Kidney epithelial cell (primary cell): Measurements from ENCODE around the gene ABCA13. TPM values are rescaled to one million over a fixed set of nuclear protein-coding genes. Genes with fewer than 3 reads are reported as not detected.
A peak's percentile ranks its signal among the peaks of the same experiment; 100 is the strongest.
"Not testable (repeated sequence)": the region's sequence is repeated elsewhere in the genome, so short reads cannot be mapped to it uniquely, and the experiment has no call there.

Experiments
- DNase-seq: peaks from one replicate; pipeline ENCODE4 v3.0.0-alpha.2; 2010; ENCODE audit warnings: low read depth
- H3K27me3 ChIP-seq: 2 replicates; pipeline ENCODE4 v1.6.0; 2011; ENCODE audit warnings: low read length; ENCODE audit not compliant: control insufficient read depth, insufficient read depth
- H3K36me3 ChIP-seq: 2 replicates; pipeline ENCODE4 v1.5.1; 2011; ENCODE audit warnings: low read length; ENCODE audit not compliant: control insufficient read depth, insufficient read depth
- H3K4me3 ChIP-seq: 2 replicates; pipeline ENCODE4 v1.5.1; 2011; ENCODE audit warnings: low read depth, mild to moderate bottlenecking, control low read depth, low read length
- CTCF ChIP-seq: IDR thresholded peaks from 2 replicates; pipeline ENCODE4 v1.5.1; 2011; ENCODE audit warnings: mild to moderate bottlenecking, moderate library complexity, low read length, control low read depth, inconsistent platforms; ENCODE audit not compliant: insufficient read depth, poor library complexity, severe bottlenecking
- total RNA-seq: library from RNA; depleted of rRNA; stranded (reverse); fragments of >200 nt; gene quantifications from 2 replicates; pipeline ENCODE4 v1.2.3, GENCODE V29; 2015

The ABCA13 gene
- total RNA-seq, 1 donor from 2014 or later = 0.71 TPM

GRCh38 chr7:48140001-48140681 lies 31.1 kb upstream of the ABCA13 start:
- Histone ChIP-seq H3K27me3 (no peaks in the 10 kb centered on the region), H3K4me3 (no peak overlapping the region), H3K36me3 (no peaks in the 10 kb centered on the region)
- TF ChIP-seq CTCF = no peak
- DNase-seq = no peak

GRCh38 chr7:48141521-48141920 lies 29.7 kb upstream of the ABCA13 start:
- Histone ChIP-seq H3K36me3 (no peaks in the 10 kb centered on the region), H3K27me3 (no peaks in the 10 kb centered on the region), H3K4me3 (no peak overlapping the region)
- DNase-seq = no peak
- no peak for TF ChIP-seq CTCF

GRCh38 chr7:48144291-48144768 lies 26.9 kb upstream of the ABCA13 start:
- H3K4me3 ChIP-seq = no peak overlapping the region
- no peaks in the 10 kb centered on the region for H3K36me3 ChIP-seq
- H3K27me3 ChIP-seq = no peaks in the 10 kb centered on the region
- TF ChIP-seq CTCF = no peak
- no peak for DNase-seq

GRCh38 chr7:48147078-48147591 lies 24.1 kb upstream of the ABCA13 start:
- H3K36me3 ChIP-seq = no peaks in the 10 kb centered on the region
- H3K4me3 ChIP-seq = no peak overlapping the region
- TF ChIP-seq CTCF = no peak
- H3K27me3 ChIP-seq = no peaks in the 10 kb centered on the region
- DNase-seq = peak; percentile 12

- H3K4me3 ChIP-seq, DNase-seq, H3K27me3 ChIP-seq, H3K36me3 ChIP-seq: not testable (repeated sequence)
These were observed 23.6 kb upstream of the ABCA13 start for GRCh38 chr7:48147690-48148089.

GRCh38 chr7:48148311-48148710 lies 22.9 kb upstream of the ABCA13 start:
- no peaks in the 10 kb centered on the region for H3K27me3 ChIP-seq
- TF ChIP-seq CTCF = no peak
- no peaks in the 10 kb centered on the region for H3K36me3 ChIP-seq
- H3K4me3 ChIP-seq = no peak overlapping the region
- DNase-seq = no peak
